ENCODE measurements around the gene ADAMTSL5. TPM values are rescaled to one million over a fixed set of nuclear protein-coding genes. Genes with fewer than 3 reads are reported as not detected.

Gene ADAMTSL5
- total and polyA plus RNA-seq, 9 of the 15 experiments (the other 6 are each of a cell fraction or from before 2014, with no cell fraction given), result 1.0 to 11.6 (median 4.1) TPM

GRCh38 chr19:1457031-1457739 is 55.6 kb downstream of the ADAMTSL5 start (continued):
- TF ChIP-seq KLF10 (CRISPR knock-in tag; IDR thresholded peaks at IDR 0.05), result no peak

- H3K27me3 ChIP-seq (ENCODE audit: control insufficient read depth in 2 of 2, insufficient read depth in 2 of 2, low read length in 2 of 2), result peaks cover 0 to under 1% of the 10 kb centered on the region in 2 experiments; a peak in 1 of 5 replicates
- no peak for DNase-seq (ENCODE audit: extremely low read depth in 1 of 4, low spot score in 3 of 4)
- peak overlapping the region in 1 of 2 experiments; percentile 80; a peak in 2 of 4 replicates for H3K9ac ChIP-seq (ENCODE audit: insufficient read depth in 1 of 2, low read depth in 2 of 2, low read length in 2 of 2)
- no peak for FAIRE-seq
- BruUV-seq (replicated peaks), result no TSS peak
- peaks cover 5 to 79% of the 10 kb centered on the region in 2 experiments; a peak in 4 of 5 replicates for H3K4me1 ChIP-seq (replicated peaks in 1 of 2; ENCODE audit: control insufficient read depth in 2 of 2, insufficient read depth in 2 of 2, low read length in 2 of 2)
- H3K4me2 ChIP-seq (ENCODE audit: insufficient read depth, low read length), result peak overlapping the region; percentile 46
- peaks cover 25% of the 10 kb centered on the region for H4K20me1 ChIP-seq (replicated peaks; ENCODE audit: control insufficient read depth, insufficient read depth, low read length)
- peaks cover 7% of the 10 kb centered on the region for H3K9me1 ChIP-seq (ENCODE audit: control insufficient read depth, insufficient read depth, low read length)
- H3K4me3 ChIP-seq, result no peak overlapping the region
- no peaks in the 10 kb centered on the region for H3K9me3 ChIP-seq (replicated peaks; ENCODE audit: control insufficient read depth, insufficient read depth, low read depth, low read length)
- no peaks in the 10 kb centered on the region for H3K79me2 ChIP-seq (ENCODE audit: control insufficient read depth, insufficient read depth, low read length)
- WGBS (ENCODE audit: insufficient coverage, low coverage, missing lambda C conversion rate), result 50% methylated on average over 32 of the region's 43 CpGs
- in situ Hi-C loops (cut with MboI), result loop anchor here (5.0 kb wide), 1 partner anchor 51 kb away; no protein-coding TSS in a partner anchor
- intact Hi-C loops (cut with micrococcal nuclease), result loop anchor here (5.0 kb wide), 1 partner anchor 56 kb away; the partner anchor contains the start of gene ADAMTSL5
- ChIA-PET CTCF (ENCODE audit: low intra/inter-chr PET ratio) (no interaction called here), POLR2A (interaction anchor here (0.6 to 3.1 kb wide), 10 partner anchors 9 to 262 kb away, joined by 3 to 10 read pairs (median 6); no protein-coding TSS in a partner anchor)
- H2AFZ ChIP-seq (ENCODE audit: low read depth, low read length), result 0 out of 2 replicates have a peak overlapping the region, but pooled peaks have one; percentile 63
- peaks cover 6% of the 10 kb centered on the region; the same call in 1 of the 3 replicates for H3K36me3 ChIP-seq (ENCODE audit: control insufficient read depth, insufficient read depth, low read length)
- H3K27ac ChIP-seq (ENCODE audit: extremely low read depth, low read depth, low read length), result no peak overlapping the region
- ATAC-seq, result no peak
- TF ChIP-seq PCBP1 (IDR thresholded peaks at IDR 0.05; ENCODE audit: low read depth, low read length, poor library complexity, severe bottlenecking) (peak; percentile 66), RBM22 (IDR thresholded peaks at IDR 0.05; ENCODE audit: low read depth, low read length, poor library complexity, severe bottlenecking) (peak; percentile 47), ZBTB7A (IDR thresholded peaks at IDR 0.05; ENCODE audit: borderline replicate concordance, control insufficient read depth, low read depth, low read length) (peak; percentile 6; the same call in 1 of the 2 replicates), ZNF830 (CRISPR knock-in tag; IDR thresholded peaks at IDR 0.05) (no peak), TAF15 (IDR thresholded peaks at IDR 0.05; ENCODE audit: low read depth, low read length) (no peak), RCOR1 (IDR thresholded peaks at IDR 0.05; ENCODE audit: borderline replicate concordance in 1 of 2, low read depth in 2 of 2, low read length in 2 of 2) (no peak), ZNF274 (IDR thresholded peaks at IDR 0.05; ENCODE audit: borderline replicate concordance, low read depth, low read length) (no peak), U2AF2 (optimal IDR thresholded peaks at IDR 0.05; ENCODE audit: low read depth, low read length) (no peak), E2F3 (CRISPR knock-in tag; IDR thresholded peaks at IDR 0.05) (no peak), ZNF232 (CRISPR knock-in tag; IDR thresholded peaks at IDR 0.05) (no peak), NCOA2 (IDR thresholded peaks at IDR 0.05; ENCODE audit: partially characterized antibody in 2 of 2) (no peak), HBP1 (CRISPR knock-in tag; IDR thresholded peaks at IDR 0.05) (0 out of 2 replicates have a peak, but pooled peaks have one; percentile 15), STAT6 (CRISPR knock-in tag; IDR thresholded peaks at IDR 0.05) (no peak)
Measured at GRCh38 chr19:1456121-1456900, 56.5 kb downstream of the ADAMTSL5 start.
